PFSK-1 (cell line): ENCODE data around the gene C10orf62.

Experiments
- FOXP2 ChIP-seq: optimal IDR thresholded peaks from 2 replicates; pipeline ENCODE3; 2011; ENCODE audit warnings: borderline replicate concordance, control low read depth, inconsistent platforms; ENCODE audit not compliant: insufficient read depth; ENCODE audit errors: extremely low read length, extremely low read depth
- POLR2AphosphoS5 ChIP-seq: IDR thresholded peaks from 2 replicates; pipeline ENCODE4 v1.6.1; 2012; ENCODE audit warnings: low read depth, mild to moderate bottlenecking, control low read depth, low read length, moderate library complexity
- TAF1 ChIP-seq: IDR thresholded peaks from 2 replicates; pipeline ENCODE4 v1.6.1; 2012; ENCODE audit warnings: low read length, control low read depth, borderline replicate concordance; ENCODE audit not compliant: insufficient read depth

DNA sequence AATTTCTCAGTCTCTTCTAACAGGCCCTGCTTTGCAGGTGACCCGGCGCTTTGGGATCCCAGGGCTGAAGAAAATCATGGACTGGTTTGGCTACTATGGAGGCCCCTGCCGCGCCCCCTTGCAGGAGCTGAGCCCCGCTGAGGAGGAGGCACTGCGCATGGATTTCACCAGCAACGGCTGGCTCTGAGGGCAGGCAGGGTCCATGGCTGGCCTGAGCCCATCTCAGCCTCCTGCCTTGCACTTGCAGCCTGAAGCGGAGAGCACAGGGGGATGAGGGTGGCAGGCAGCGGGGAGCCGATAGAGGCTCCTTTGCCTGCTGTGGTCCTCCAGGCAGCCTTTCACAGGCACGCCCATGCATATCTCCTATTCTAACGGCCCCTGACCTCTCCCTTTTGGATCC lies 22.0 kb downstream of the C10orf62 start:
- TF ChIP-seq POLR2AphosphoS5 = no peak
- no peak for TF ChIP-seq FOXP2
- no peak for TF ChIP-seq TAF1
